HG02763 (cell line): Measurements from ENCODE around the gene FCHSD2.

ENCODE experiments used
- ATAC-seq: cut with Tn5 transposase; IDR thresholded peaks from one replicate; pipeline ENCODE4 v1.9.1; 2021; ENCODE audit warnings: mild to moderate bottlenecking, moderate library complexity; ENCODE audit not compliant: unreplicated experiment

Gene FCHSD2

DNA sequence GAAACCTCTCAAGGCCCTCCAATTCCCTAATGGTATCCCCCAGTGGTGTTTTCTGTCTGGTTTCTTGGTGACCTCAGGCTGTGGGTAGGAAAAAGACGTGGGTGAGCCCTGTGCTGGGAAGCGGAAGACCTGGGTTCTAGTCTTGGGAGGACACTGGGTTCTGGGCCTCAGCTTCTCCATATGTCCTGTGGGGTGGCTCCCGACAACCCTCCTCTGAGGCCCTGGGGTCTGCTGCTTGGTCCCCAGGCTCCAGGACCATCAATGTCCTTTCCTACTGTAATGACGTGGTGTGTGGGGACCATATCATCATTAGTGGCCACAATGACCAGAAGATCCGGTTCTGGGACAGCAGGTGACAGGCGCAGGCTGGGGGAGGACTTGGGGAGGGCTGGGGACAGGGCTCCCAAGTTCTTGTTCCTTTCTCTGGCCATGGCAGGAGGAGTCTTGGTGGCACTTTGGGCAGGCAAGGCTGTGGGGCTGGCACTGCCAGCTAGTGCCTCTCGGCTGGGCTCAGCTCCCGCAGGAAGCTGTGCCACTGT, 315.1 kb downstream of the FCHSD2 start:
- no peak for ATAC-seq

DNA sequence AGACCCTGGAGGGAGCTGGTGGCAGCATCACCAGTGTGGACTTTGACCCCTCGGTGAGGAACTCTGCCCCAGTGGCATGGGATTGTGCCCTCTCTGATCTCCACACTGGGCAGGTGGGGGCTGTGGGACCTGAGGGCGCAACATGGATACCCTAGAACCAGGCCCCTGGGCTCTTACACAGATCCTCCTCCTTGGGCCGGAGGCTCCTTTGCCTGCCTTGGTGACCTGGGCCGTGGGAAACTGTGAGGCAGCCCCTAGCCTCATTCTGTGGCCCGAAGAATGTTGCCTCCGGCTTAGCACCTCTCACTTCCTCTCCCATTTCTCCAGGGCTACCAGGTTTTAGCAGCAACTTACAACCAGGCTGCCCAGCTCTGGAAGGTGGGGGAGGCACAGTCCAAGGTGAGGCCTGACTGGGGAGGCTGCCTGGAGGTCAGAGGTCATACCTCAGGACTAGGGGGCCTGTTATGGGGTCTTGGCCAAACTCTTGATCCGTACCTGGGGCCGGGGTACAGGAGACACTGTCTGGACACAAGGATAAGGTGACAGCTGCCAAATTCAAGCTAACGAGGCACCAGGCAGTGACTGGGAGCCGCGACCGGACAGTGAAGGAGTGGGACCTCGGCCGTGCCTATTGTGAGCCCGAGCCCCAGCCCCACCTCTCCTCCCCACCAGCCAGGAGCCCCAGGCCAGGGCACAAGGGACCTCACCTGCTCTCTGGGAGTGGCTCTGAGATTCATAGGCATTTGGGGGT, 315.8 kb downstream of the FCHSD2 start:
- ATAC-seq, result no peak

DNA sequence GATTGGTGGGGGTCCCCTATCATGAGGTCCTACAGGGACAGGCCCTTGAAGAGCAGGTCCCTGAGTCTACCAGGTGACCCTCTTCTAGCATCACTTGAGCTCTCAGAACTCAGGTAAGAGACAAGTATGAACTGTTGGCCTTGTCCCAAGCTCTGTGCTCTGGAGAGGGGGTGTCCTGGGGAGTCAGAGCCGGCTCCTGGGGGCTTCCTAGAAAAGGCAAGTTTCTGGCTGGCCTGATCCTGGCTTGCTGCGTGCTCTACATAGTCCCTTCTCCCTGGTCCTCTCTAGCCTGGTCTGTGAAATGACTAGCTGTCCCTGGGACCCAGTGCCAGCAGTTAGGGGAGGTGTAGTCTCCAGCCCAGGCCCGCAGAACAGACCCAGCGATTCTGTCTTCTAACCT, 316.5 kb downstream of the FCHSD2 start:
- ATAC-seq, result no peak

DNA sequence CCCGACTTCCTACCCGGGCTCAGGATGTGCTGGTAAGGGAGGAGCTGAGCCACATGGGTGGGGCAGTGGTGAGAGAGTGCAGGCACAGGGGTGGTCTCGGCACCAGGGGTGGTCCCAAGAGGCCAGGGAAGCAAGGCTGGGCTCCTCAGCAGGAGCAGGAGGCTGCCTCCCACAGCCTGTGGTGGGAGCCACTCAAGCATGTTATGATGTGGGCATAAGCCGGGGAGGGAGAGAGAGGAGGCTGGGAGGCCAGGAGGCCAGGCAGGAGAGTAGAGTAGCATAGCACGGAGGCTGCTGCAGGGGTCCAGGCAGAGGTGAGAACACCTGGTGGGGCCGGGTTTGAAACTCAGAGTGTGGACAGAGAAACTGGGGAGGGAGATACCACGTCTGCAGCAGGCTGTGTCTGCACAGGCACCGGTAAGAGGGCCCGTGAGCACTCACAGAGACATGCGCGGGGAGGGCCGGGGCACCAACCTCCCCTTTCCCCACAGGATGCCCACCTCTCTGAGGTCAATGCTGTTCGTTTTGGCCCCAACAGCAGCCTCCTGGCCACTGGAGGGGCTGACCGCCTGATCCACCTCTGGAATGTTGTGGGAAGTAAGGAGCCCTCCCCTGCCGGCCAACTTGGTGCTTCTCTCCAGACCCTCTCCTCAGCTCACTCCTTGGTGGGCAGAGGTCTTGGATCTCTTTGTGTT, 317.2 kb downstream of the FCHSD2 start:
- no peak for ATAC-seq

DNA sequence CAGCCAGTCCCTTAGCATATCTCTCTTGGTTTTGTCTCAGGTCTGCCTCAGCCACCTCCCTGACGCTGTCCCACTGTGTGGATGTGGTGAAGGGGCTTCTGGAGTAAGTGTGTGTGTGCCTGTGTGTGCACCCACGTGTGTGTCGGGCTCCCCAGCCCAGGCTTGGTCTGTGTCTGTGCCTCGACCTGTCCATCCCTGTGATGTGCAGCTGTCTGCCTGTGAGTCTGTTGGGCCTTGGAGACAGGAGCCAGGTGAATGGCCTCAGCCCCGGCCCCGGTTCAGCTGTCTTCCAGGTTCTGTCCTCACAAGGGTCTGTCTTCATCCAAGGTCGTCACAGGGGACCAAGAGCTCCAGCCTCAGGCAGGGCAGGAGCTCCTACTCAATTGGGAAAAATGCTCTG, 318.1 kb downstream of the FCHSD2 start:
- no peak for ATAC-seq

DNA sequence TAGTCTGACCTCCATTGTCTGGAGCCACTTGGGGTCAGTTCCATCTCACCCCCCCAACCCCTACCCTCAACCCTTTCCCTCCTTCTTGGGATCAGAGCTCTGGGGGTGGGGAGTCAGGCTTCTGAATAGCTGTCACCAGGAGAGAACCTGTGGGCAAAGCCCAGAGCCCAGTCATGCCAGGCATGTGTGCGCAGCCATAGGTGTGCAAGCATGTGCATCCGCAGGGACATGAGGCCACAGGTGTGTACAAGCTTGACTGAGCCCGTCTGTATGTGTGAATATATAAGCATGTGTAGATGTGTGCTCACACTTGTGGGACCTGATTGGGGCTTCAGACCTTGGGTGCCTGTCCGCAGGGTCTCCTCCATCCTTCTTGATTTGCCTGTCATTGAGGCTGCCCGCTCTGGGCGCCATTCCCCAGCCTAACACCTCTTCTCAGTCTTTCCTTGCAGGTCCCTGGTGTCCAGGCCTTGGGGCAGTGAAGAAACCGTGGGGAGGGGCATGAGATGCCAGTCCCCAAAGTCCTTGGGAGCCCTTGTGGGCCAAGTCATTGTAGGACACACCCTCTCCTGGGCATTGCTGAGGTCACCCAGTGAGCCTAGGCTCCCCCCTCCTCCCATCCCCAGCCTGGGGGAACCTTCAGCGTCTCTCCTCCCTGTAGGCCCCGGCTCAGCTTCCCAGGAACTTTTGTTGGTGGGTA, 318.9 kb downstream of the FCHSD2 start:
- no peak for ATAC-seq

DNA sequence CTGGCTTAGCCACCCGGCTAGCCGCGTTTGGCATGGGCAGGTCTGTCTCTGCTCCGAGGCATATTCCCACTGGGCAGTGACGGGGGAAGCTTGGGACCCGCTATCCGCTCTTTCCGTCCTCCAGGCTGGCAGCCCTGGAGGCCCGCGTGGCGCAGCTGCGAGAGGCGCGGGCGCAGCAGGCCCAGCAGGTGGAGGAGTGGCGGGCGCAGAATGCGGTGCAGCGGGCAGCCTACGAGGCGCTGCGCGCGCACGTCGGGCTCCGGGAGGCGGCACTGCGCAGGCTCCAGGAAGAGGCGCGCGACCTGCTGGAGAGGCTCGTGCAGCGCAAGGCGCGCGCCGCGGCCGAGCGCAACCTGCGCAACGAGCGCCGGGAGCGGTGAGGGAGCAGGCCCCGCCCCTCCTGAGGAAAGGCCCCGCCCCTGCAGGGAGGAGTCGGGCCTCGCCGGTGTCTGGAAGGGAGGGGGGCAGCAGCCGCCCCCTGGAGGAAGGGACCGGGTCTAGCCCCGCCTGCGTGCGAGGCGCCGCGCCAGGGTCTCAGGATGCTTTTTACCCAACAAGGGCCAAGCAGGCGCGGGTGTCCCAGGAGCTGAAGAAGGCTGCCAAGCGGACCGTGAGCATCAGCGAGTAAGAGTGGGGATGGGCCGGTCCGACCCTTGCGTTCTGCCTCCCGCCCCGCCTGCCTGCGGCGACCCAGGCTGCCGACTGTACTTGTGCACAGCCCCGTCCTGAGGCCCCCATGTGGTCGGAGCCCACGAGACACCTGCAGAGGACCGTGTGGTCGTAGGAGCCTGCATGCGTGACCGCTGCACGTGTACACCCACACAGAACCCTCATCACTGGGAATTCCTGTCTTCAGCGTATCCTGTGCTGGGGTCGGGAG, 320.0 kb downstream of the FCHSD2 start:
- ATAC-seq, result peak; percentile 49

DNA sequence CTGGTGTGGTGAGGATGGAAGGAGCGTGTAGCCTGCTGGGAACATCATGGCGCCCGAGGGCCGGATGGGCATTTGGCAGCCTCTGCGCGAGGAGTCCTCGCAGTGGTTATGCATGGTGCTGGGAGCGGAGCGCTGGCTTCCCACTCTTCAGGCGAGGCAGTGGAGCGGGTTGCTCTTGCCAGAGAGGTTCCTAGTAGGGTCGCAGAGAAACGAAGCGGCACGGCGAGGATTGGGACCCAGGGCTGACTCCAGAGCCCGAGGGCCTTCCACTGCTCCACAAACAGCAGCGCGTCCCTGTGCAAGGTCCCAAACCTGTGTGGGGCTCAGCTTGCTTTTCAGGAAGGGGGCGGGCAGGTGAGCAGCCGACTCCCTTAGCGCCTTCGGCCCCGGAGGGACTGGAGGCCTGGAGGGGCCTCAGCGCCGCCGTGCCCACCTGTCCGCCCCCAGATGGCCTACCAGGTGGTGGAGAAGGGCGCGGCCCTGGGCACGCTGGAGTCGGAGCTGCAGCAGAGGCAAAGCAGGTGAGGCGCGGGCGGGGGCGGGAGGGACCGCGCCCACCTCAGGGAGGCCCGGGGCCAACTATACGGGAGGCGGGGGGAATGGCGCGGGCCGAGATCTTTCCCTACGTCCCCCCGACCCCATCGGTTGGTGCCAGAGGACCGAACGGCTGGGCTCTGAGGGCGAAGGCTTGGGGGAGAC, 320.7 kb downstream of the FCHSD2 start:
- ATAC-seq, result no peak

DNA sequence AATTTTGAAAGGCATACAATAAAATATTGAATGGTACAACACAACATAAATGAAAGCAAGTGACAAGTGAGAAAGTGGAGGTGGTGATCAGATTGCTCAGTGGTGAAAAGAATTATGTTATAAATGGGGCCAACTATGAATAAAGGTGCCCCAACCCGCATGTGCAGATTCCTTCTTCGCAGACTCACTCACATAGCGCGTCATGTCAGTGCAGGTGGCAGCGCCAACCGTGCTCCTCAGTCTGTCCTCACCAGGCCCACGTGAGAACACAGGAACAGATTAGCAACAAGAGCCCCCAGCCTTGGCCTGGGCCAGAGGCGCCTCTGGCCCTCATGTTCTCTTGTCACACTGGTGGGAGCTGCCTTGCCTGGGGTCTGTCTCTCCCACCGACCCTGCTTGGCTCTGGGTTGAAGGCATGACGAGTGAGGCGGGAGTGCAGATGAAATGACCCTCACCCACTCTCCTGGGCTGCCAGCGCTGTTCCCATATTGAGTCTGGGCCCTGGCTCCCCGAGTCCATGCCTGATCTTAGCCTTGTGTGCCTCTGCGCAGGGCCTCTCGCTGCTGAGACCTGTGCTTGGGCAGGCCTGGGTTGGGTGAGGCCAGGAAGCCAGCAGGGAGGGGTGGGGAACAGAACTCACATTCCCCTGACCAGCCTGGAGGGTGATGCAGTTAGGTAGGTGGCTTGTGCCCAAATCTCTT, 321.5 kb downstream of the FCHSD2 start:
- ATAC-seq, result no peak

DNA sequence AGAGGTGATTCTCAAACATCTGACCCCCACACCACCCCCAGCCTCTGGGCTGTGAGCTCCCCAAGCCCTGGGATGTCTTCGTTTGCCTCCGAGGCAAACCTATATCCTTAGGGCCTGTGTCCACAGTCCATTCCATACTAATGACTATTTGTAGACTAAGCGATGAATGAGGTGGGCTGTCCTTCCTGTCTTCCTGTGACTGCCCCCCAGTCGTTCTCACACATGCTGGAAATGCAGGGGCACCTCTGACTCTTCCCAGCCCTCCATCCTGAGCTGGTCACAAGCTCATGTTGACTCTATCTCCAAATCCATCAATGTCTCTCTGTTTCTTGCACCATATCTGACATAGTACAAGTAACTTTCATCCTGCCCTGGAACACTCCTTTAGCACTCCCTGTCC, 323.1 kb downstream of the FCHSD2 start:
- no peak for ATAC-seq

DNA sequence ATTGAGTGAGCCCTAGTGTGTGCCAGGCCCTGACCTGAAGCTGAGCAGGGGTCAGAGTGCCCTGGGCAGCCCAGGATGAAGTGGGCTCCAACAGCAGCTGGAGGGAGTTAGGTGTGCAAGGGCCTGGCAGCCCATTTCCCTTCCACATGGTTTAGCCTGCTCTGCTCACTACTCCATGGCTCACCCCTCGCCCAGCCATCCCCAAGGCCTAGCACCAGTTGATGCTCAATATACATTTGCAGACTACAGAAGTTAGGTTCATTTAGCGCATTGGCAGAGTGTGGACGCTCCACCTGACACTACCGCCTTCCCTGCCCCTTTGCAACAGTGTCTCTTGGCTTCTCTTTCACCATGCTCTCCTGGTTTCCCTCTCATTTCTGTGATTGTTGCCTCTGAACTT, 324.2 kb downstream of the FCHSD2 start:
- no peak for ATAC-seq

DNA sequence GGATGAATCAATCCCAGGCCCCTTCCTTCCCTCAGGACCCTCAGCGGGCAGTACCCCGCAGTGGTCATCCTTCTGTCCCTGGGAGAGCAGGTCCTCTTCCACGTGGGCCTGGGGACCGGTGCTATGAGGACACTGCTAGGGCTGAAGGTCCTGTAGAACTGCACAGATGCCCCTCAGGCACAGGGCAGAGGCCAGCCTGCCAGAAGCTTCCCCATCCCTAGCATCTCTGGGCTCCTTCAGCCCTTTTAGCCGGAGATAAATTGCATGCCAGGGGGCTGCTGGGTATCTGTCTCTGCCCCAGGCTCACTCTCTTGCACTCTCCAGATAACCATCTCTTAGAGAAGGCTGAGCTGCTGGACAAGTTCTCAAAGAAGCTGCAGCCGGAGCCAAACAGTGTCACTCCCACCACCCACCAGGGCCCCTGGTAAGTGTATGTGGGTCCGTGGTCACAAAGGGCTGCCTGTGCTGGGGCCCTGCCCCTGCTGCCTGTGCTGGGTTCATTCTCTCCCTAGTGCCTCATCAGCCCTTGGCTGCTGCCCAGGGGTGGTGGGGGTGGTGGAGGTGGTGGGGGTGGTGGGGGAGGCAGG, 325.6 kb downstream of the FCHSD2 start:
- no peak for ATAC-seq

DNA sequence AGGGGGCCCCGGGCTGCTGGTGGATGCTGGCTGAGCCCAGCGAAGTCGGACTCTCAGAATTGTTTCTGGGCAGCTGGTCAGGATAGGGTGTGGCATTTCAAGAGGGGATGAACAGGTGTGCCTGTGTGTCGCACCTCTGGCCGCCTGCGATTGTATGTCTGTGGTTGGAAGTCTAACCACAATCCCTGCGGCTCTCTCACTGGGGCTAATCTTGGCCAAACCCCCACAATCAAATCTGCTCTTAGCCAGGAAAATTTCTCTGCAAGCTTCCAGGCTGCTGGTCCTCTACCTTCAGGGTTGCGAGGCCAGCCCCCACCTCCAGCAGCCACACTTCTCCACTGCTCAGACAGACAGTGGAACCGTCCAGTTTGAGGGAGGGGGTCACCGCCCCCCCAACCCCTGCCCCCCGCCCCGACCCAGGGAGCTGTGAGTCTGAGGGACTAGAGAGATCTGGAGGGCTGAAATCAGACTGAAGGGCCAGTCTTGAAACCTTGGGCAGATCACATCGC, 327.0 kb downstream of the FCHSD2 start:
- ATAC-seq, result no peak

DNA sequence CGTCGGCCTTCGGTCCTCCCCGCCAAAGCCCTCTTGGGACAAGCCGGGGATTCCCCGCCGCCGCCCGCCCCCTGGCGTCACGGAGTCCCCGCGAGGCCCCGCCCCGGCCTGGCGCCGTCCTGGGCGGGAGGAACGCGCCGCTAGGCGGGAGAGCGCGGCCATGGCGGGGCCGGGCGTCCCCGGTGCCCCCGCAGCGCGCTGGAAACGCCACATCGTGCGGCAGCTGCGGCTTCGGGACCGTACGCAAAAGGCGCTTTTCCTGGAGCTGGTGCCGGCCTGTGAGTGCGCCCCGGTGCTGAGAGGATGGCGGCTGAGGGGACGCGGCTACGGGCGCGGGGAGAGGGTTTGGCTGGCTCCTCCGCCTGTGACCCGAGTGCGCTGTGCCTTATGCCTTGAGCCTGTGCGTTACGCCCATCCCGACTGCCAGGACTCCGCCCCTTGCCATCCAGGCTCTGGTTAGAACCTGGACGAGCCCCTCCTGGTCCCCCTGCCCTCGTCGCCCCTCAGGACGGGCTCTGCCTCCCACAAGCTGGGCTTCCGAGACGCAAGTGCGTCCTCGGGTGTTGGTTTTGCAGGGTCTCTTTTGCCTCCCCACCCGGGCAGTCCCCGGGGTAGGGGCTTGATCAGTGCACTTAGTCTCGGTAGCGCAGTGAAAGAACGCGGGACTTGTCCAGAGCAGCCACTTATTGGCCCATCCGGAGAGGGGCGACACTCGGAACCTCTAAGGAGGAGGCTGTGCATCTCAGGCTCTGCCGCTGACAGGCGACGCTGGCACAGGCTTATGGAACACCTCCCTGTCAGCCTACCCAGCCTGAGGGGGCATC, 327.6 kb downstream of the FCHSD2 start, which contains the start of gene ATG16L2:
ATG16L2 (plus strand) TSS at position 126 of the 824 bp plus-strand sequence; CDS start at position 161, 35 bp downstream.
- peak; percentile 57 for ATAC-seq

DNA sequence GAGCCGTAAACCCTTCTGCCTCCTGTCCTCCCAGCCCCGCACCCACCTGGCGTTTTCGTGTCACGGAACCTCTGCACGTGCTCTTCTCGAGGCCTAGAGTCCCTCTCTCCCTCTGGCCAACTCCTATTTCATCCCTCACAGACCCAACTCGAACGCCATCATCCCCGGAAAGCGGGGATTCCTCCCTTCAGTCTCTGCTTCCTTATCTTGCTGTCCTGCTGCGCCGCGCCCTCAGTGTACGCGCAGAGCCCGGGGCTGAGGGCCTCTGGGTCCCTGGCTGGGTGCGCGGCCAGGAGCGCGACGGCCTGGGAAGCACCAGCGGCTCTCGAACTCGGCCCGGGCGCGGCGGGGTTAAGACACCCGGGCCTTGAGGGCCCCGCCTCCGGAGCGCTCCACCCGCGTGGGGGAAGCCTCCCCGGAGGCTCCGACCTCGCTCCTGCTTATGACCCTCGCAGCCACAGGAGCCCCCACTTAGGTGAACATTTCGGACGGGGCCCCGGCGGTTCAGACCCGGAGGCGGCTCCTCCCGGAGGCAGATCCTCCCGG, 328.3 kb downstream of the FCHSD2 start:
- peak; percentile 53 for ATAC-seq

DNA sequence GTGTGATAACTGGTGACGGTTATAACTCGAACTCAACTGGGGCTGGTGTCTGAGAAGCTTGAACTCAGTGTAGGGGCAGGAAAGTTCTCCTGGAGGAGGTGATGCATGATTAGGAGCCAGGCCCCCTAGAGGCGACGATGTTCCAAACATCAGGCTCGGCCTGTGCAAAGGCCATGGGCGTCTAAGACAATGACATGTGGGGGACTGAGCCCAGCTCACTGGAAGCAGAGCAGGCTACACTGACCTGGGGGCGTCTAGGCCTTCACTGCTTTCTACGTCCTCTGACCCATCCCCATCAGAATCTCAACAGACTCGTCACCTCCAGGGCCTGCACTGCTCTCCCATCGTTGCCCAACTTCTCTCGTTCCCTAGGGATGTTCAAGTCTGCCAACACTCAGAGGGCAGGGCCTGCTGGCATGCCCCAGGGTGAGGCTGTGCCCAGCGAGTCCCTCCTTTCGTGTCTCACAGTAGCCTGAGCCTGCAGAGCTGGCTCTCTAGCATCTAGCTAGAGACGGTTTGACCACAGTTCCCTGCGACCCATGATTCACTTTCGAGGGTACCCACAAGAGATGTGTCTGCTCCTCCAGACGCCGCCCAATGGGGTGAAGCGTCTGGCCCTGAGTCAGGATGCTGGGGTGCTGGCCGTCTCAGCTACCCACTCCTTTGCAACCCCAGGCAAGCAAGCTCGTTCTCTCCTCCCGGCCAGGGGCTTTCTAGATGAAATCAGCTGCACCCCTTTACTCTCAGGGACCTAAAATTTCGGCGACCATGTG, 329.0 kb downstream of the FCHSD2 start:
- ATAC-seq, result no peak

DNA sequence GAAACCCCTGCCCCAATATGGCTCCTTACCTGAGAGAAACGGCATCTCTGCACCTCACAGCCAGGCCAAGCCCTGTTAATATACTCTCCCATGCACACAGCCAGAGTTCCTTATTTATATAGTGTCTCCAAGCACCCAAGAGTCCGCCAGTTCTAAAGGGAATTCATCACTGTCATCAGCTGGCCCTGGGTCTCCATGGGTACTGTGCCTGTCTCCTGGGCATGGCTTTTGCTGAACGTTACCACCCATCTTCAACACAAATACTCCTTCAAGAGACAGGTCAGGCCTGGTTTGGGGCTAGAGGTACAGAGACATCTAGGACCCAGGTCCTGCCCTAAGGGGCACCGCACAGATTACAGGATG, 329.5 kb downstream of the FCHSD2 start:
- ATAC-seq, result no peak
